HG02938 (cell line): ENCODE measurements around the gene KCND3.

Experiments used
- ATAC-seq: cut with Tn5 transposase; IDR thresholded peaks from one replicate; pipeline ENCODE4 v1.9.1; 2021; ENCODE audit warnings: mild to moderate bottlenecking, moderate library complexity; ENCODE audit not compliant: unreplicated experiment

KCND3 gene

DNA sequence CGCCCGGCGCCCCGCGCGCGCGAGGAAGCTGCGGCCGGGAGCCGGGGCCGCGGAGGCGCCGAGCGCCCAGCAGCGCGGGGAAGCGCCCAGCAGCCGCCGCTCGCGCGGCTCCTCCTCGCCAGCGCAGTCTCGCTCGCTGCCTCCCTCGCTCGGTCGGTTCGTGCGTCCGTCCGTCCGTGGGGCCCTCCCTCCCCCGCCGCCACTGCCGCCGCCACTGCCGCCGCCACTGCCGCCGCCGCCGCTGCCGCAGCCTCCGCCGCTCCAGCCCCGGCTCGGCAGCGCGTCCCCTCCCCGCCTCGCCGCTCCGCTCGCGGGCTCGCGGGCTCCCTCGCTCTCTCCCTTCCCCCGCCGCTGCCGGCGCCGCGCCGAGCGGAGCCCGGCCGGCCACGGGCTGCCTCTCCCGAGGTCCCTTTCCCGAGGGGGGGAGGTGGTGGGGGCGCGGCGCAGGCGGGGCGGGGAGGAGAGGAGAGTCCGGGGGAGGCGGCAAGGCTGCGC lies at the start of gene KCND3:
KCND3 (minus strand) TSS at position 138 of the 495 bp plus-strand sequence.
- no peak for ATAC-seq

- ATAC-seq: no peak
These were observed 44.8 kb upstream of the KCND3 start for GRCh38 chr1:112034277-112034676.

GRCh38 chr1:112033439-112034120 lies 44.1 kb upstream of the KCND3 start:
- no peak for ATAC-seq

GRCh38 chr1:112030157-112030556 lies 40.7 kb upstream of the KCND3 start:
- no peak for ATAC-seq

DNA sequence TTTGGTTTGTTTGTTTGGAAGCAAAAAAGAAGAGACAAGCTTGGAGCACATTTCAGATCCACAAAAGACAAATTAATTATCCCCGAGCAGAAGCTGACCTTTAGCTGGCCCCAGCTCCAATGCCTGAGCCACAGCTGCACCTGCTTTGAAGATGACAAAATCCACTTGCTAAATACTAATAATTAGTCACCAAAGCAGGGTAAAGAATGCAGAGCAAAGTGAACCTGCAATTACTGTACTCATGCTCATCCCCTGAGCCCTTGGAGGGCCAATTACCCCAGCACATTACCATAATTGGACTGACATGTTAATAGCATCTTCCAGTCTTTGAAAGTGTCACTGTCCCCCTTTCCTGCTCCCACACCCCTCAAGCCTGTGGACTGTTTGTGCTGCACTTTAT lies 38.2 kb upstream of the KCND3 start:
- ATAC-seq: no peak

DNA sequence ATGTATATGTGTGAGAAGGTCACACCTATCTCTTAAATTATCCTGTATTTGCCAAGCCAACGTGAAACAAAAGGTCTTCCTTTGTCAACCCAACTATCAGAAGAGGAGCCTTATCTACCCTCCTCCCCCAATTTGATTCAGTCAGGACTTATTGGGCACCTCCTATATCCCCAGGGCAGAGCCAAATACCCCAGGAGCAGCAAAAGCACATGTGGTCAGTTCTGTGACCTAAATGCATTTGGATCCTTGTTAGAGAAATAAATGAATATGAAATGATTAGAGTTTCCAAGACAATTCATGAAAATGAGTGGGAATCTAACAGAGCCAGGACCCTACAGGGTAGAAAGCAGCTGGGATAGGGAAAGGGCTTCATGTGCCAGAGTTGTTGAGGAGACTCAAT lies 37.0 kb upstream of the KCND3 start:
- no peak for ATAC-seq

DNA sequence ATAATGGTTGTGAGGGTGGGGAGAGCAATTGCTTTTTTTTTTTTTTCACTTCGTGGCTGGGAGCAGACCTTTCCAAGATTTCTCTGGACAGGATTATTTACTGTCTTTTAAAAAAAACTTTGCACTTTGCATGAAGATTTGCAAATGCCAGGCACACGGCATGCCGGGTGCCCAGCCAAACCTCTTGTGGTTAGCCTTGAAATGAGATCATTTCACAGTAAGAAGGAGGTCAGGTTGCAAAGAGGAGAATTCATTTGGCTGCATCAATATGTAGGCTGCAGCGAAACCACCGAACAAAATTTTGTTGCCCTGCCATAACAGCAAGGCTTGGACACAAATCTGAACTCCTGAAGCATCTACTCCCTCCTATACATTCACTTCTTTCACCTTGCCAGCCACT lies 36.5 kb upstream of the KCND3 start:
- ATAC-seq: no peak

GRCh38 chr1:112021263-112021662 lies 31.8 kb upstream of the KCND3 start:
- no peak for ATAC-seq

GRCh38 chr1:112017183-112017582 lies 27.7 kb upstream of the KCND3 start:
- no peak for ATAC-seq

DNA sequence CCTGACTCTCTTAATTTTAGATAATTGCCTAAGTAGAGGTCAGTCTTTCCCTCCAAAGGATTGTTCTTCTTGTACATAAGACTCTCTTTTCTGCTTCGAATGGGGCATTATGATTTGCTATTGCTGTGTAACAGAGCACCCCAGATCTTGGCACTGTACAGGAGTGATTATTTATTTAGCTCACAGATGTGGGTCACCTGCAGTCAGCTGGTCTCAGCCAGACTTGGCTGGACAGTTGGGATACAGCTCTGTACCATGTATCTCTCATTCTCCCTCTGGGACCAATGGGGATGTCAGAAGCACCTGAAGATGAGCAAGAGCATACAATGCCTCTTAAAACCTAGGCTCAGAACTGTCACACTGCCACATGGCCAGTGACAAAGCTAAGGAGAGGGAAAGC lies 23.4 kb upstream of the KCND3 start:
- ATAC-seq: no peak

DNA sequence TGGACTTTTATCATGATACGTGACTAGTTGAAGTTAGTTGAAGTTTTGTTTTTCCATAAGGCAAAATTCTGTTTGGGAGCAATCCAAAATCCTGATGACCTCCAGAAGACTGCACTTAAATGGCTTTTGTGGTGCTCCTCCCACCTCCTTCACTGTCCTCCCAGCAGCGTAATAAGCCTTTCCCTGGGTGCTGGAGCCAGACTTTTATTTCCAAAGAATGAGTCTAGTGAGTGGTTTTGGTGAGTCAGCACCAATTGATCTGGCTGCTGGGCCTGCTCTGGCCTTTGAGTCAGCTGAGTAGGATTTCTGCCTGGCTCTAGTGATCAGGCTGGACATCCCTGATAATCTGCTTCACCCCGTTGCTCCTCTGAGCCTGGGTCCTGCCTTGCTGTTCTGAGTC lies 21.7 kb upstream of the KCND3 start:
- no peak for ATAC-seq

DNA sequence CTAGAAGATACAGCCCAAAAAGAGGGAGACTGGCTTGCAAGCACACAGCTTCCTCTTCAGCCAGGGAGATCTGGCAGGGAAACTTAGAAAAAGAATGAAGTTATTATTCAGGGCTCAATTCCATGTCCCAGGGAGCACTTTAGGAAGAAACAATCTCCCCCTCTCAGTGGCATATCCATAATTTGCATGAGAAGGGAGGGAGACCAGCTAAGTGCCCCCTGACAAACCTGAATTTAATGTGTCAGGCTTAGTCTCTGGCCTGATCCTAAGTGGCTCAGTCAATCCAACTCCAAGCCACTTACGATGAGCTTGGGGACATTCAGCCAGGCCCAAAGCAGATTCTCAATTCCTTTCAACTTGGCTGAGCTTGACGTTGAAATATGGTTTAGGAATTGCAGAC lies 17.7 kb upstream of the KCND3 start:
- ATAC-seq: no peak

- no peak for ATAC-seq
These were observed 17.1 kb upstream of the KCND3 start for GRCh38 chr1:112006416-112007025.

- ATAC-seq: no peak
These were observed 14.6 kb upstream of the KCND3 start for GRCh38 chr1:112004076-112004475.

DNA sequence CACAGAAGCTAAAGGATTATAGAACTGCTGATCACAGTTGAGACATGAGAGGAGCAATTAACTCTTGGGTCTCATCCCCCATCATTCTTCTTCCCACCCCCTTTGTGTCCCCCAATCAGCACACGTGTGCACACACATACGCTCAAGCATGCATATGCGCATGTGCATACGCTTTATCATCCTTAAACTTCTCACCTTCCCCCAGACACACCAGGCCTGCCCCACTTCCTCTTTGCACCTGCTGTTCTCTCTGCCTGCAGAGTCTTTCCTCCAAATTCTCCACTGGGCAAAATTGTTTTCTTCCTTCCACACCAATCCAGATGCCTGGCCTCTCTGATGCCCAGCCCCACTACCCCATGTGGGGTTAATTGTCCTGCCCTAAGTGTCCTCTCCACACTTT lies 13.0 kb upstream of the KCND3 start:
- ATAC-seq: no peak

GRCh38 chr1:112001436-112001835 lies 12.0 kb upstream of the KCND3 start:
- no peak for ATAC-seq

DNA sequence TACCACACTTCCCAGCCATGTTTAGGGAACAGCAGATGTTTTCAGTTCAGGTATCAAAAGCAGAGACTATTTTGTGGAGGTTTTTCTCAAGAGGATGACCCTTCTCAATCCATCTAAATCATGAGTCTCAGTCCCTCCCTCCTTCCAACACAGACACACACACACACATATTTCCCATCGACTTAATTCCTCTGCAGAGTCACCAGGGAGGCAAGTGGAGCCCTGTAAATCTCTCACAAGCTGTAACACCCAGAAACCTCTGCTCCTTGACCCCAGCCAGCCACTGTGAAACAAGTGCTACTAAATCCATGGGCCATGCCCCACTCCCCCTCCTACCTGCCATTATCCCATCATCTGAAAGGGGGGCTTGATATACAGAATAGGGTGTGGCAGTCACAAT lies 10.6 kb upstream of the KCND3 start:
- no peak for ATAC-seq

- ATAC-seq: no peak
These were observed 8.9 kb upstream of the KCND3 start for GRCh38 chr1:111998332-111998731.

- ATAC-seq: no peak
These were observed 3.0 kb upstream of the KCND3 start for GRCh38 chr1:111992476-111992875.

- no peak for ATAC-seq
These were observed 1.6 kb upstream of the KCND3 start for GRCh38 chr1:111990878-111991718.

DNA sequence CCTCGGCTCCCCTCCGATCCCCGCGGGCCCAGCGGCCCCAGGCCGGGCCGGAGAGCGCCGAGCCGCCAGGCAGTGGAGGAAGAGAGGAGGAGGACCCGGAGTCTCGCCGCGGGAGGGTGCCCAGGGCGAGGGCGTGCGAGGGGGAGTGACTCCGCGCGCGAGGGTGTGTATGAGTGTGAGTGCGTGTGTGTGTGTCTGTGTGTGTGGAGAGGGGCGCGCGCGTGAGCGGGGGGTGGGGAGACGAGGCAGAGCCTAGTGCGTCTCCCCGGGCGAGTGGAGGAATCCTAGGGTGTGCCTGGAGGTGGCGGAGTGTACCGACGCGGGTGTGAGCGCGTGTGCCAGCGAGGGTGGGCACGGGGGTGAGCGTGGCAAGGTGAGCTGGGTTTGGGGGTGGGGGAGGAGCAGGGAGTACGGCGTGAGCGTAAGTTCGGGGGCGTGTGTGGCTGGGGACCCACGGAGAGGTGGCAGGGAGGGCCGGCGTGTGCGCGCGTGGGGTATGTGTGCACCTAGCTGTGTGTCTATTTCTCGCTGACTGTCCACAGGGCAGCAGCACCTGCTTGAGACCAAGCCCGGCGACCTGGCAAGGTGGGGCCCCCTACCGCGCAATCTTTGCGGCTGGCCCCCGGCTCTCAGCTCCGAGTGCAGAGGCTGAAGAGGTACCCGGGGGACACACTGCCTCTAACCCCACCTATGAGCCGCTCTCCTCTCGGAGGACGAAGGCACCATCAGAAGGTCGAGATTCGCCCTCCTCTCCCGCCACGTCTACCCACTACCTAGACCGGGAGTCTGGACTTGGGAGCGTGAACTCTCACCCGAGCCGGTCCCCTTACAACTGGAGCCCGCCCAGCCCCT lies 784 bp upstream of the KCND3 start:
- no peak for ATAC-seq
